Endodermal cell (in vitro differentiated cells): Measurements from ENCODE around the gene SH3GL1. TPM values are rescaled to one million over a fixed set of nuclear protein-coding genes. Genes with fewer than 3 reads are reported as not detected.
A peak's percentile ranks its signal among the peaks of the same experiment; 100 is the strongest.

Experiments used
- DNase-seq: peaks from one replicate; pipeline ENCODE4 v3.0.0-alpha.2; 2017
- H3K27ac ChIP-seq: 2 replicates; pipeline ENCODE4 v1.5.1; 2013; ENCODE audit warnings: mild to moderate bottlenecking, low read depth, low read length, moderate library complexity
- H3K27me3 ChIP-seq: 2 replicates; pipeline ENCODE4 v1.6.1; 2013; ENCODE audit warnings: mild to moderate bottlenecking, low read length, moderate library complexity; ENCODE audit not compliant: insufficient read depth, control insufficient read depth, poor library complexity, severe bottlenecking
- H3K36me3 ChIP-seq: 2 replicates; pipeline ENCODE4 v1.7.0; 2013; ENCODE audit warnings: mild to moderate bottlenecking, low read length, moderate library complexity; ENCODE audit not compliant: control insufficient read depth, insufficient read depth
- H3K4me1 ChIP-seq: one replicate; pipeline ENCODE4 v1.7.0; 2013; ENCODE audit warnings: low read length; ENCODE audit not compliant: control insufficient read depth, insufficient read depth
- H3K4me3 ChIP-seq: 2 replicates; pipeline ENCODE4 v1.5.1; 2013; ENCODE audit warnings: mild to moderate bottlenecking, low read length, moderate library complexity
- H3K9ac ChIP-seq: 2 replicates; pipeline ENCODE4 v1.6.1; 2013; ENCODE audit warnings: mild to moderate bottlenecking, low read length, moderate library complexity; ENCODE audit not compliant: poor library complexity, severe bottlenecking; ENCODE audit errors: extremely low read depth
- H3K9me3 ChIP-seq: 2 replicates; pipeline ENCODE4 v1.6.1; 2013; ENCODE audit warnings: mild to moderate bottlenecking, low read length, moderate library complexity; ENCODE audit not compliant: control insufficient read depth
- H3K27ac Mint-ChIP-seq: 2 replicates; pipeline ENCODE4 v1.8.0; 2020; ENCODE audit warnings: mixed read lengths
- H3K27me3 Mint-ChIP-seq: 2 replicates; pipeline ENCODE4 v1.8.0; 2021; ENCODE audit warnings: mild to moderate bottlenecking, mixed read lengths; ENCODE audit not compliant: insufficient read depth
- H3K36me3 Mint-ChIP-seq: 2 replicates; pipeline ENCODE4 v1.8.0; 2020; ENCODE audit warnings: low read depth, mixed read lengths
- H3K4me1 Mint-ChIP-seq: 2 replicates; pipeline ENCODE4 v1.8.0; 2020; ENCODE audit warnings: mixed read lengths
- H3K4me3 Mint-ChIP-seq: 2 replicates; pipeline ENCODE4 v1.8.0; 2020; ENCODE audit warnings: mild to moderate bottlenecking, moderate library complexity, mixed read lengths
- H3K9me3 Mint-ChIP-seq: 2 replicates; pipeline ENCODE4 v1.8.0; 2020; ENCODE audit warnings: mild to moderate bottlenecking, mixed read lengths
- WGBS, 2 experiments: methylation state at CpG; one replicate each; pipeline versions ENCODE4 v1.1.5 to v1.1.7; 2013; ENCODE audit warnings: missing lambda C conversion rate in 2 of 2, mixed read lengths in 1 of 2; ENCODE audit not compliant: insufficient coverage in 1 of 2, insufficient read length in 1 of 2; 5-methylcytosine and 5-hydroxymethylcytosine counted together
- total RNA-seq, 2 donors: library from RNA; stranded (reverse); fragmentation: NEBNext Ultra II Directional in 1 of 2; extraction: Animal tissue kit (Norgen Biotek cat#: 25700) in 1 of 2; gene quantifications; 2 replicates in 1 of 2; 3 replicates in 1 of 2; pipeline ENCODE4 v1.2.1, GENCODE V29; 2021
- TF ChIP-seq, protein P1 (sequence below): fragments of 200-600 bp; sonication (generic); conservative IDR thresholded peaks from 2 replicates; pipeline ENCODE4 v1.5.0; 2021; ENCODE audit warnings: antibody characterized with exemption, mild to moderate bottlenecking

Gene SH3GL1
- total RNA-seq, 2 donors from 2014 or later = 76.8 to 77.0 TPM

DNA sequence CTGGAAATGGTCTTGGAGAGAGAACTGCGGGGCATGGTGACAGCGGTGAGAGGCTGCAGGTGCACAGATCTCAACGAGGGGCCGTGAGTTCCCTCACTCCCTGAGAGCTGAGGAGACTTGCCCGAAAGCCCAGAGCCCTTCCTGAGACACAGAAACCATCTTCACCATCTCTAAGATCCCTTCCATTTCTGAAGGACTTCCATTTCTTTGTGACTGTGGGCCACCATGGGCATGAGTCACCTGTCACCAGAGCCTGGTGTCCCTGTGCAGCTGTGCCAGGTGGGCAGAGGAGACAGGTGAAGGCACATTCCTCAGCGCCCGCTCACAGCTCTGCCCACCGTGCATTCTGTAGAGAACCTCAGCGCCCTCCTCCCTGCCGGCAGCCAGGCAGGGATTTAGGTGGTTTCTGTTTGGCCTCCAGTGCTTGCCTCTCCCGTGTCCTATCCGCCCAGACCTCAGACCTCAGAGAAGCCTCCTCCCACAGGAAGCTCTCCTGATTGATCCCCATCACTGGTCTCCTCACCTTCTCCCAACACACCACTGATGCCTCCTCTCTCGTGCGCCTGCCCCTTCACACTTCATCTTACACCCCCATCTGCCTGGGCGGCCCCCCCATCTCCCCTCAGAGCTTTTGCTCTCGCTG lies 24.2 kb downstream of the SH3GL1 start:
- no peaks in the 10 kb centered on the region for H3K36me3 Mint-ChIP-seq
- Histone ChIP-seq H3K4me1 (peaks cover 3% of the 10 kb centered on the region), H3K27me3 (no peaks in the 10 kb centered on the region), H3K9ac (no peak overlapping the region), H3K4me3 (no peak overlapping the region), H3K27ac (peak overlapping the region; percentile 3), H3K36me3 (no peaks in the 10 kb centered on the region), H3K9me3 (no peaks in the 10 kb centered on the region)
- DNase-seq = peak; percentile 52
- 82 to 88% methylated on average over 12 to 16 of the region's 16 CpGs for WGBS, 2 experiments
- peaks cover 33% of the 10 kb centered on the region for H3K4me1 Mint-ChIP-seq
- H3K4me3 Mint-ChIP-seq = no peak overlapping the region
- H3K27ac Mint-ChIP-seq = peak overlapping the region; percentile 92
- TF ChIP-seq, protein P1, sequence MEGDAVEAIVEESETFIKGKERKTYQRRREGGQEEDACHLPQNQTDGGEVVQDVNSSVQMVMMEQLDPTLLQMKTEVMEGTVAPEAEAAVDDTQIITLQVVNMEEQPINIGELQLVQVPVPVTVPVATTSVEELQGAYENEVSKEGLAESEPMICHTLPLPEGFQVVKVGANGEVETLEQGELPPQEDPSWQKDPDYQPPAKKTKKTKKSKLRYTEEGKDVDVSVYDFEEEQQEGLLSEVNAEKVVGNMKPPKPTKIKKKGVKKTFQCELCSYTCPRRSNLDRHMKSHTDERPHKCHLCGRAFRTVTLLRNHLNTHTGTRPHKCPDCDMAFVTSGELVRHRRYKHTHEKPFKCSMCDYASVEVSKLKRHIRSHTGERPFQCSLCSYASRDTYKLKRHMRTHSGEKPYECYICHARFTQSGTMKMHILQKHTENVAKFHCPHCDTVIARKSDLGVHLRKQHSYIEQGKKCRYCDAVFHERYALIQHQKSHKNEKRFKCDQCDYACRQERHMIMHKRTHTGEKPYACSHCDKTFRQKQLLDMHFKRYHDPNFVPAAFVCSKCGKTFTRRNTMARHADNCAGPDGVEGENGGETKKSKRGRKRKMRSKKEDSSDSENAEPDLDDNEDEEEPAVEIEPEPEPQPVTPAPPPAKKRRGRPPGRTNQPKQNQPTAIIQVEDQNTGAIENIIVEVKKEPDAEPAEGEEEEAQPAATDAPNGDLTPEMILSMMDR = peak; percentile 9
- no peaks in the 10 kb centered on the region for H3K9me3 Mint-ChIP-seq
- no peaks in the 10 kb centered on the region for H3K27me3 Mint-ChIP-seq

DNA sequence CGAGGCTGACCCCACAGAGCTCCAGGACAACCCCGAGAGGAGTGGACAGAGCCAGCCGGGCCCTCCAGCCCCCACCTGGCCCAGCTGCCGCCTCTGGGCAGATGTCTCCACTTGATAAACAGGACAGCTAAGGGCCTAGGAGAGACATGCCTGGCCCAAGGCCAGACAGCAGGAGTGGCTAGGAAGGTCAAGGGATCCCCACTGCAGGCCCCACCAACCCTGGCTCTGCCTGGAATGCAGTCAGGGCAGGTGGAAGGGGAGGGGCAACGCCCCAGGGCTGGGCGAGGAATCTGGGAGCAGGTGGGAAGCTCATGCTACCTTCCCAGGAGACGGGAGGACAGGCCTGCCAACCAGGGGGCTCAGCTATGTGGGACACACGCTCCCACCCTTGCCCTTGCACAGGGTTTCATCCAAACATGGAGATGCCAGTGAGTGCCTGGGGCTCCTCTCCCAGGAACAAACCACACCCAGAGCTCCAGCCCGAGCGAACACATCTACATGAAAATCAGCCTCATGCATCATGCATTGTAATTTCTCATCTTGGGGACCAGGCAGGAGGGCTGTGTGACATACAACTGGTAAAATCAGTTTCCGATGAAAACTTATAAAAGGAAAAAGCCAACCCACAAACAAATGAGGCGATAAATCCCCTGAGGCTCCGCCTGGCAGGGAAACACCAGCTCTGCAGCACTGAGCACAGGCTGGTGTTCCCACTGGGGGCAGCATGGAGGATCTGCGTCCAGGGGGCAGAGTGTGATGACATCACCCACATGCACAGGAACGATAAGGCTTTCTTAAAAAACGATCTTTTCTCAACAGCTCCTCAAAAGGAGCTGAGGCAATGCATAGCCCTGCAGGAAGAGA lies 25.0 kb downstream of the SH3GL1 start:
- no peaks in the 10 kb centered on the region for H3K9me3 ChIP-seq
- peak; percentile 91 for DNase-seq
- H3K36me3 ChIP-seq = no peaks in the 10 kb centered on the region
- Mint-ChIP-seq H3K27me3 (no peaks in the 10 kb centered on the region), H3K4me1 (peaks cover 33% of the 10 kb centered on the region), H3K4me3 (no peak overlapping the region), H3K27ac (peak overlapping the region; percentile 92), H3K9me3 (no peaks in the 10 kb centered on the region), H3K36me3 (no peaks in the 10 kb centered on the region)
- 79 to 81% methylated on average over 9 to 16 of the region's 16 CpGs for WGBS, 2 experiments
- peak overlapping the region; percentile 83 for H3K27ac ChIP-seq
- peaks cover 3% of the 10 kb centered on the region for H3K4me1 ChIP-seq
- H3K9ac ChIP-seq = no peak overlapping the region
- no peak overlapping the region for H3K4me3 ChIP-seq
- TF ChIP-seq, protein P1 = peak; percentile 70
- H3K27me3 ChIP-seq = no peaks in the 10 kb centered on the region

DNA sequence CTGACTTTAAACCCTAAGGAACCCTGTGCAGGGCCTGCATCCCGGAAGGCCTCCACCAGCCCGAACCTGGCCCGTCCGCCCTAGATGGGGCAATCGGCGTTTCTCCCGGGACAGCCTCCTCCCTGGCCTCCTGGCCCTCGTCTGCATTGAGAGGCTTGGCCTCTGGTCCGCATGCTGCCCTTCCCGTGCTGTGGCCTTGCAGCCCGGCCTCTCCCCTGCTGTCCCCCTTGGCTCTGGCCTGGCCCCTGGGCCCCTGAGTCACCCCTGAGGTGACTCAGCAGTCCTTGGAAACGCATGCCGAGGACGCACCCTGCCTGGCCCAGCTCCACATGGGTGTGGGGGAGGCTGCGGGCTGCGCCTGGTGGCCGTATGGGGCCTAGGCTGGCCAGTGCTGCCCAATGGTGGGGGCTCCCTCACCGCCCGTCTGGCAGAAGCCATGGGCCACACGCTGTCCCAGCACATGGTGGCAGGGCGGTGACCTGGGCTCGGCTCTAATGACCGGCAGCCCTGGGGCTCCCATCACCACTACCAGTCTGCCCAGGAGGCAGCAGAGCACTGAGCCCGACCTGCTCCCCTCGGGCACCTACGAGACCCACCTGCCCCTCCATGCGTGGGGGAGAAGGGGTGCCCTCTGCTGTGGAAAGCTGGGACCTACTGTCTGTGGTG lies 25.7 kb downstream of the SH3GL1 start:
- Mint-ChIP-seq H3K27ac (peak overlapping the region; percentile 92), H3K9me3 (no peaks in the 10 kb centered on the region), H3K36me3 (no peaks in the 10 kb centered on the region), H3K4me3 (no peak overlapping the region), H3K27me3 (no peaks in the 10 kb centered on the region), H3K4me1 (peaks cover 27% of the 10 kb centered on the region)
- H3K4me3 ChIP-seq = no peak overlapping the region
- H3K4me1 ChIP-seq = peaks cover 3% of the 10 kb centered on the region
- H3K27me3 ChIP-seq = no peaks in the 10 kb centered on the region
- WGBS, 2 experiments = 87 to 92% methylated on average over 10 to 27 of the region's 27 CpGs
- DNase-seq = peak; percentile 76
- no peaks in the 10 kb centered on the region for H3K36me3 ChIP-seq
- TF ChIP-seq, protein P1 = no peak
- peak overlapping the region; percentile 83 for H3K27ac ChIP-seq
- H3K9me3 ChIP-seq = no peaks in the 10 kb centered on the region
- no peak overlapping the region for H3K9ac ChIP-seq
